Suprapubic skin (tissue), 4 donors: ENCODE data around the gene BRMS1L.

Source experiments
- CTCF ChIP-seq, 2 donors: fragments of 200-600 bp in 1 of 2; fragments of 450-650 bp in 1 of 2; sonication (generic) in 1 of 2; IDR thresholded peaks; one replicate each; pipeline ENCODE4 v1.5.1; 2016 to 2019; ENCODE audit warnings: antibody characterized with exemption in 2 of 2, mild to moderate bottlenecking in 1 of 2, moderate library complexity in 1 of 2
- POLR2A ChIP-seq, 2 donors: fragments of 450-650 bp; IDR thresholded peaks; one replicate each; pipeline ENCODE4 v1.6.1; 2017; ENCODE audit warnings: antibody characterized with exemption in 2 of 2, mild to moderate bottlenecking in 2 of 2, moderate library complexity in 2 of 2
- POLR2AphosphoS5 ChIP-seq, 3 donors: sonication (generic); formaldehyde crosslinking; IDR thresholded peaks; one replicate each; pipeline ENCODE4 v1.6.1; 2017; ENCODE audit warnings: antibody characterized with exemption in 3 of 3

GRCh38 chr14:35877276-35877675 lies 51.1 kb downstream of the BRMS1L start:
- no peak for TF ChIP-seq CTCF (IDR thresholded peaks at IDR 0.05)
- no peak for TF ChIP-seq POLR2AphosphoS5 (IDR thresholded peaks at IDR 0.05)
- TF ChIP-seq POLR2A (IDR thresholded peaks at IDR 0.05) = no peak
